ENCODE results near the gene OR52E6. TPM values are rescaled to one million over a fixed set of nuclear protein-coding genes. Genes with fewer than 3 reads are reported as not detected.

The OR52E6 gene
- total and polyA plus RNA-seq, 4 donors, result not detected

- Histone ChIP-seq H3K36me3 (ENCODE audit: control insufficient read depth in 4 of 4, insufficient read depth in 3 of 4, low read depth in 1 of 4, low read length in 3 of 4) (no peaks in the 10 kb centered on the region), H3K27me3 (ENCODE audit: control insufficient read depth in 4 of 4, insufficient read depth in 4 of 4, low read length in 3 of 4) (peaks cover 0 to 3% (median 0%) of the 10 kb centered on the region in 4 donors), H3K9me3 (ENCODE audit: control insufficient read depth in 4 of 4, low read length in 3 of 4) (no peaks in the 10 kb centered on the region), H3K27ac (ENCODE audit: low read depth in 1 of 2, low read length in 2 of 2) (no peak overlapping the region), H3K9ac (ENCODE audit: low read depth in 1 of 2, low read length in 2 of 2) (no peak overlapping the region), H3K4me1 (ENCODE audit: control insufficient read depth in 4 of 4, insufficient read depth in 4 of 4, low read length in 3 of 4) (no peaks in the 10 kb centered on the region), H3K4me3 (ENCODE audit: low read depth in 1 of 3, low read length in 3 of 3) (no peak overlapping the region)
- WGBS, result 84% methylated on average over 6 of the region's 6 CpGs
- no peak for TF ChIP-seq ATF3 (IDR thresholded peaks at IDR 0.05)
- no peak for TF ChIP-seq TAF1 (conservative IDR thresholded peaks at IDR 0.05)
- no peak for TF ChIP-seq FOXA2 (IDR thresholded peaks at IDR 0.05)
- TF ChIP-seq RAD21 (IDR thresholded peaks at IDR 0.05), result no peak
- no peak for DNase-seq (ENCODE audit: low spot score)
These were observed 45.2 kb downstream of the OR52E6 start for GRCh38 chr11:5796541-5796940.

GRCh38 chr11:5791165-5791564 is 50.5 kb downstream of the OR52E6 start, which contains the start of gene OR52N1:
TSS of gene OR52N1 (minus strand) at chr11:5791265. CDS start at chr11:5788816, 2,449 bp downstream.
- WGBS, result 68% methylated on average over 3 of the region's 3 CpGs
- DNase-seq (ENCODE audit: low spot score), result no peak
- TF ChIP-seq RAD21 (IDR thresholded peaks at IDR 0.05) (no peak), SP1 (IDR thresholded peaks at IDR 0.05) (no peak), HNF4A (conservative IDR thresholded peaks at IDR 0.05) (no peak), EGR1 (IDR thresholded peaks at IDR 0.05; ENCODE audit: low read depth in 2 of 2) (no peak), REST (IDR thresholded peaks at IDR 0.05) (no peak), FOXA1 (IDR thresholded peaks at IDR 0.05) (no peak), GABPA (IDR thresholded peaks at IDR 0.05 in 1 of 2, conservative IDR thresholded peaks at IDR 0.05 in 1 of 2) (no peak), CTCF (IDR thresholded peaks at IDR 0.05; ENCODE audit: low read depth, low read length, missing input control) (no peak), ATF3 (IDR thresholded peaks at IDR 0.05) (no peak), RXRA (IDR thresholded peaks at IDR 0.05) (no peak), ZBTB33 (IDR thresholded peaks at IDR 0.05) (no peak)

More at GRCh38 chr11:5791165-5791564, 50.5 kb downstream of the OR52E6 start, which contains the start of gene OR52N1:
- no peaks in the 10 kb centered on the region for H3K27me3 ChIP-seq (ENCODE audit: control insufficient read depth in 4 of 4, insufficient read depth in 4 of 4, low read length in 3 of 4)
- no peaks in the 10 kb centered on the region for H3K36me3 ChIP-seq (ENCODE audit: control insufficient read depth in 4 of 4, insufficient read depth in 3 of 4, low read depth in 1 of 4, low read length in 3 of 4)
- no peaks in the 10 kb centered on the region for H3K9me3 ChIP-seq (ENCODE audit: control insufficient read depth in 4 of 4, low read length in 3 of 4)
- H3K4me1 ChIP-seq (ENCODE audit: control insufficient read depth in 4 of 4, insufficient read depth in 4 of 4, low read length in 3 of 4), result no peaks in the 10 kb centered on the region
- no peak within 1 kb of the TSS for H3K4me3 ChIP-seq (ENCODE audit: low read depth in 1 of 3, low read length in 3 of 3)
- H3K27ac ChIP-seq (ENCODE audit: low read depth in 1 of 2, low read length in 2 of 2), result no peak within 1 kb of the TSS
- H3K9ac ChIP-seq (ENCODE audit: low read depth in 1 of 2, low read length in 2 of 2), result no peak within 1 kb of the TSS

Other genes with a start within 250 kb of the OR52E6 start
- 1 to 10 TPM in 1 of 2 donors, under 1 TPM in 1; 0.75 to 5.3 TPM for gene TRIM6, start 245.3 kb downstream of the OR52E6 start, total RNA-seq
- under 1 TPM; 0.39 to 0.40 TPM for gene TRIM6, start 245.3 kb downstream of the OR52E6 start, polyA plus RNA-seq
- 1 to 10 TPM; 2.8 to 3.8 TPM for gene TRIM34, start 216.9 kb downstream of the OR52E6 start, total RNA-seq
- 1 to 10 TPM; 1.7 to 2.2 TPM for gene TRIM34, start 216.9 kb downstream of the OR52E6 start, polyA plus RNA-seq
- gene TRIM5, start 156.8 kb downstream of the OR52E6 start, total RNA-seq, result 10 to 100 TPM; 16.3 to 20.2 TPM
- gene TRIM5, start 156.8 kb downstream of the OR52E6 start, polyA plus RNA-seq, result 1 to 10 TPM; 7.8 to 9.9 TPM
- 10 to 100 TPM; 11.5 to 21.6 TPM for gene TRIM22, start 152.1 kb downstream of the OR52E6 start, total RNA-seq
- 1 to 10 TPM; 3.6 to 7.6 TPM for gene TRIM22, start 152.1 kb downstream of the OR52E6 start, polyA plus RNA-seq
- not detected for gene OR56B1, start 105.4 kb downstream of the OR52E6 start, total RNA-seq
- not detected for gene OR56B1, start 105.4 kb downstream of the OR52E6 start, polyA plus RNA-seq
- gene OR52N4, start 87.7 kb downstream of the OR52E6 start, total RNA-seq, result under 1 TPM in 1 of 2 donors, not detected in 1; 0.14 TPM
- not detected for gene OR52N4, start 87.7 kb downstream of the OR52E6 start, polyA plus RNA-seq
- under 1 TPM in 1 of 2 donors, not detected in 1; 0.08 TPM for gene OR52N5, start 58.5 kb downstream of the OR52E6 start, total RNA-seq
- gene OR52N5, start 58.5 kb downstream of the OR52E6 start, polyA plus RNA-seq, result not detected
- gene OR52N1, start 50.6 kb downstream of the OR52E6 start, total RNA-seq, result under 1 TPM; under 0.01 to 0.05 TPM
- not detected for gene OR52N1, start 50.6 kb downstream of the OR52E6 start, polyA plus RNA-seq
- not detected for gene OR52N2, start 33.0 kb downstream of the OR52E6 start, total RNA-seq
- not detected for gene OR52N2, start 33.0 kb downstream of the OR52E6 start, polyA plus RNA-seq
- not detected for gene OR52E8, start 15.8 kb upstream of the OR52E6 start, total RNA-seq
- gene OR52E8, start 15.8 kb upstream of the OR52E6 start, polyA plus RNA-seq, result not detected
- not detected for gene OR52E4, start 38.7 kb upstream of the OR52E6 start, total RNA-seq
- gene OR52E4, start 38.7 kb upstream of the OR52E6 start, polyA plus RNA-seq, result not detected
- not detected for gene OR52E5, start 51.3 kb upstream of the OR52E6 start, total RNA-seq
- not detected for gene OR52E5, start 51.3 kb upstream of the OR52E6 start, polyA plus RNA-seq
- gene OR56A3, start 100.4 kb upstream of the OR52E6 start, total RNA-seq, result not detected
- not detected for gene OR56A3, start 100.4 kb upstream of the OR52E6 start, polyA plus RNA-seq
- not detected for gene OR56A5, start 126.6 kb upstream of the OR52E6 start, total RNA-seq
- not detected for gene OR56A5, start 126.6 kb upstream of the OR52E6 start, polyA plus RNA-seq
- under 1 TPM in 1 of 2 donors, not detected in 1; 0.08 TPM for gene OR52L1, start 145.1 kb upstream of the OR52E6 start, total RNA-seq
- gene OR52L1, start 145.1 kb upstream of the OR52E6 start, polyA plus RNA-seq, result not detected
- under 1 TPM in 1 of 2 donors, not detected in 1; 0.05 TPM for gene OR56A4, start 165.0 kb upstream of the OR52E6 start, total RNA-seq
- not detected for gene OR56A4, start 165.0 kb upstream of the OR52E6 start, polyA plus RNA-seq
- under 1 TPM; under 0.01 TPM for gene OR56A1, start 188.9 kb upstream of the OR52E6 start, total RNA-seq
- not detected for gene OR56A1, start 188.9 kb upstream of the OR52E6 start, polyA plus RNA-seq